ENCODE data around the gene INTS11.

Gene INTS11

GRCh38 chr1:1262758-1263157 is 61.7 kb downstream of the INTS11 start:
- no peak for DNase-seq (ENCODE audit: low read depth)

DNA sequence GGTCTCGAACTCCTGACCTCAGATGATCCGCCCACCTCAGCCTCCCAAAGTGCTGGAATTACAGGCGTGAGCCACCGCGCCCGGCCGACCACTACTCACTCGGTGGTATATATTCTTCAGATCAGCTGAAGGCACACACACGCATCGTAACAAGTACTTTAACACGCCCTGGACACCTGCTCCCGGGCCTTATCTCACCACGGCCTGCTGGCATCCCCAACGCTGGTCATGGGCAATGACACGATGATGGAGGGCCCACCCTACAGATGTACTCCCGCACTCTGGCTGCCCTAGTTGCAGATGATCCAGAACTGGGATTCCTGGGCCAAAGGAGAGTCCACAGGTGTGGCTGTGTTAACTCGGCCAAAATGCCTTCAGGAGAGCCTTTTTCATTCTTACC is 62.4 kb downstream of the INTS11 start:
- no peak for DNase-seq (ENCODE audit: low read depth)
